Endothelial cell (in vitro differentiated cells): ENCODE results near the gene QSOX1. TPM values are rescaled to one million over a fixed set of nuclear protein-coding genes. Genes with fewer than 3 reads are reported as not detected.

Source experiments
- DNase-seq: peaks from one replicate; pipeline ENCODE4 v3.0.0; 2021; ENCODE audit warnings: low spot score
- H3K27ac Mint-ChIP-seq: one replicate; pipeline ENCODE4 v1.8.0; 2021; ENCODE audit warnings: mixed read lengths, inconsistent platforms; ENCODE audit not compliant: unreplicated experiment
- H3K27me3 Mint-ChIP-seq: one replicate; pipeline ENCODE4 v1.8.0; 2021; ENCODE audit warnings: mild to moderate bottlenecking, moderate library complexity, mixed read lengths, inconsistent platforms; ENCODE audit not compliant: unreplicated experiment
- H3K36me3 Mint-ChIP-seq: one replicate; pipeline ENCODE4 v1.8.0; 2021; ENCODE audit warnings: mild to moderate bottlenecking, low read depth, mixed read lengths, inconsistent platforms; ENCODE audit not compliant: unreplicated experiment
- H3K4me1 Mint-ChIP-seq: one replicate; pipeline ENCODE4 v1.8.0; 2021; ENCODE audit warnings: mild to moderate bottlenecking, mixed read lengths, inconsistent platforms; ENCODE audit not compliant: unreplicated experiment
- H3K4me3 Mint-ChIP-seq: one replicate; pipeline ENCODE4 v1.8.0; 2021; ENCODE audit warnings: mild to moderate bottlenecking, mixed read lengths, inconsistent platforms; ENCODE audit not compliant: unreplicated experiment
- H3K9me3 Mint-ChIP-seq: one replicate; pipeline ENCODE4 v1.8.0; 2021; ENCODE audit warnings: mixed read lengths, inconsistent platforms; ENCODE audit not compliant: unreplicated experiment
- total RNA-seq: library from RNA; stranded (reverse); fragmentation: NEBNext Ultra II Directional; extraction: Animal tissue kit (Norgen Biotek cat#: 25700); gene quantifications from one replicate; pipeline ENCODE4 v1.2.1, GENCODE V29; 2021; ENCODE audit not compliant: unreplicated experiment
- TF ChIP-seq, protein P1 (sequence below): fragments of 200-600 bp; sonication (generic); IDR thresholded peaks from one replicate; pipeline ENCODE4 v1.5.0; 2021; ENCODE audit warnings: antibody characterized with exemption; ENCODE audit not compliant: unreplicated experiment

Gene QSOX1
- total RNA-seq, 1 donor from 2014 or later: 199 TPM

DNA sequence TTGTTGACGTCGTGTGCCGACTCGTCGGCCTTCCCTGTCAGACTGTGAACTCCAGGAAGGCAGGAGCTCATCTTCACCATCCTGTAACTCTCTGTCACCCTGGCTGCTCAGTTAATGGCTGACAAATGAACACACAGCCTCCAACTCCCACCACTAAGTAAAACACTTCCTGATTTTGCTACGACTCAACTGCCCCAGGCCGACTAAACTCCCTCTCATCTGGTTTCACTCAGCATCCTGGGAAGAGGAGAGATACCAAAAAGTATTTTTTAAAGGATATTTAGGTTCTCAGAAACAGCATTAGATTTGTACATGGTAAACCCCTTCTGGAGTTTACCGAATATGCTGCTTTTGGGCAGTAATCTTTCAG, 57.2 kb downstream of the QSOX1 start:
- H3K36me3 Mint-ChIP-seq: no peaks in the 10 kb centered on the region

DNA sequence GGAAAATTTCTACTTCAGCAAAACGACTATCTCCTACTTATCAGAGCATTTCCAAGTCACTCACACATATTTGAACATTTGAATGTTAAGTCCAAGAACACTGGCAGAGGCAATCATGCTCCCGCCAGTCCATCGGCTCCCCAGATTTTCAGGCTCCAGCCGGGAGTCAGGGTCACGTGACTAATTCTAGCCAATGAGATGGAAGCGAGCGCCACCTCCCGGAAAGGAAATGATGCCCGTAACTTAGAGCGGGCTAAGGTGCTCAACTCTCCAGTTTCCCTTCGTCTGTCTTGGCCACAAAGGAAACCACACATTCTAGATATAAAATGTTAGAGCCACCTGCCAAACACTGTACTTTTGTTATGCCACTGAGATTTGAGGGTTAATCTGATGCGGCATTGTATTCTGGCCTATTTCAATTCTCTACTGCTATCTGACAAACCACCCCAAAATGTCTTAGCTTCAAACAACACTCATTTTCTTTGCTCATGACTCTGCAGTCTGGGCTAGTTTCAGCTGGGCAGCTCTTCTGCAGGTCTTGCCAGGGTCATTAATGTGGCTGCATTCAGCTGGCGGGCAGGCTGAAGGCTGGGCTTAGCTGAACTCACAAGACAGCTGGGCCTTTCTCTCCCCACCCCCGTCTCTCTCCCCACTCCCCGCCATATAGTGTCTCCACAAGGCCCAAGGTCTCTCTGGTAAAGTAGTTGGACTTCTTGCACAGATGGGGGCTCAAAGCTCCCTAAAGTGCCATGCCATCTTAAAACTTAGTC, 58.9 kb downstream of the QSOX1 start:
- peaks cover 16% of the 10 kb centered on the region for H3K4me1 Mint-ChIP-seq
- no peak overlapping the region for H3K27ac Mint-ChIP-seq
- no peaks in the 10 kb centered on the region for H3K36me3 Mint-ChIP-seq
- H3K27me3 Mint-ChIP-seq: peaks cover 2% of the 10 kb centered on the region
- TF ChIP-seq, protein P1, sequence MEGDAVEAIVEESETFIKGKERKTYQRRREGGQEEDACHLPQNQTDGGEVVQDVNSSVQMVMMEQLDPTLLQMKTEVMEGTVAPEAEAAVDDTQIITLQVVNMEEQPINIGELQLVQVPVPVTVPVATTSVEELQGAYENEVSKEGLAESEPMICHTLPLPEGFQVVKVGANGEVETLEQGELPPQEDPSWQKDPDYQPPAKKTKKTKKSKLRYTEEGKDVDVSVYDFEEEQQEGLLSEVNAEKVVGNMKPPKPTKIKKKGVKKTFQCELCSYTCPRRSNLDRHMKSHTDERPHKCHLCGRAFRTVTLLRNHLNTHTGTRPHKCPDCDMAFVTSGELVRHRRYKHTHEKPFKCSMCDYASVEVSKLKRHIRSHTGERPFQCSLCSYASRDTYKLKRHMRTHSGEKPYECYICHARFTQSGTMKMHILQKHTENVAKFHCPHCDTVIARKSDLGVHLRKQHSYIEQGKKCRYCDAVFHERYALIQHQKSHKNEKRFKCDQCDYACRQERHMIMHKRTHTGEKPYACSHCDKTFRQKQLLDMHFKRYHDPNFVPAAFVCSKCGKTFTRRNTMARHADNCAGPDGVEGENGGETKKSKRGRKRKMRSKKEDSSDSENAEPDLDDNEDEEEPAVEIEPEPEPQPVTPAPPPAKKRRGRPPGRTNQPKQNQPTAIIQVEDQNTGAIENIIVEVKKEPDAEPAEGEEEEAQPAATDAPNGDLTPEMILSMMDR: no peak
- peak overlapping the region; percentile 47 for H3K4me3 Mint-ChIP-seq
- no peaks in the 10 kb centered on the region for H3K9me3 Mint-ChIP-seq
- DNase-seq: no peak

More for the DNA sequence above, 57.2 kb downstream of the QSOX1 start:
- Mint-ChIP-seq H3K9me3 (no peaks in the 10 kb centered on the region), H3K4me3 (no peak overlapping the region), H3K27ac (no peak overlapping the region), H3K27me3 (peaks cover 9% of the 10 kb centered on the region), H3K4me1 (peaks cover 28% of the 10 kb centered on the region)
- TF ChIP-seq, protein P1: no peak
- no peak for DNase-seq

DNA sequence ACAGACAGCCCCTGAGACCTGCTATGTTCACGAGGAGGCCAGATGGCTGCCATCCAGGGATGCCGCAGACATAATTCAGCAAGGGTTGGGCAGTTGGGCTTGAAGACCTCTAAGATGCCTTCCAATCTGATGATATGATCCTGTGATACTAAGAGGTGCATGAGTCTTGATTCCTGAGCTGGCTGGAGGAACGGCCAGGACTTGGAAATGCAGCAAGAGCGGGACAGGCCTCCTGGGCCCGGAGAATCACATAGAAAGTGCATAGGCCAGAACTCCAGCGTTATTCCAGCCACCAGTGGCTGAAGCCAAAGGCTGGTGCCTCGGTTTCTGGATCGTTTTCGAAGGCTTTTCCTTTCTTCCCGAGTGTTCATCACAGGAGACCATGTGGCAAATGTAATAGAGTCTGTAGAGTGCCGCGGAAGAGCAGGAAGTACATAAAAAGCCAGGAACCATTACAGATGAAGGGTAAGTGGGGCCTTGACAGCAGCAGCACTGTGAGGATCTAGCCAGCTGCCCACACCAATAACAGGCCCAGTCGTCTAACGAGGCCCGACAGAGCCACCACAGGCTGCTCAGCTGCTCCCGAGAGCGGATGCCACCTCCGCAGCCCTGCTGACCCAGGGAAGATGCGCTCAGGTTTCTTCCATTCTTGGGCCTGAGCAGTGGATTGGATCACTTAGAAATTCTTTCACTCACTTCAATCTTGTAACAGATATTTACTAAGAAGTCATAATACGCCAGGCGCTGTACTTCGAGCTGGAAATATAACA, 61.4 kb downstream of the QSOX1 start:
- Mint-ChIP-seq H3K9me3 (no peaks in the 10 kb centered on the region), H3K4me3 (no peak overlapping the region), H3K36me3 (no peaks in the 10 kb centered on the region), H3K4me1 (peaks cover 7% of the 10 kb centered on the region), H3K27me3 (peaks cover 2% of the 10 kb centered on the region), H3K27ac (no peak overlapping the region)
- TF ChIP-seq, protein P1: no peak
- no peak for DNase-seq

DNA sequence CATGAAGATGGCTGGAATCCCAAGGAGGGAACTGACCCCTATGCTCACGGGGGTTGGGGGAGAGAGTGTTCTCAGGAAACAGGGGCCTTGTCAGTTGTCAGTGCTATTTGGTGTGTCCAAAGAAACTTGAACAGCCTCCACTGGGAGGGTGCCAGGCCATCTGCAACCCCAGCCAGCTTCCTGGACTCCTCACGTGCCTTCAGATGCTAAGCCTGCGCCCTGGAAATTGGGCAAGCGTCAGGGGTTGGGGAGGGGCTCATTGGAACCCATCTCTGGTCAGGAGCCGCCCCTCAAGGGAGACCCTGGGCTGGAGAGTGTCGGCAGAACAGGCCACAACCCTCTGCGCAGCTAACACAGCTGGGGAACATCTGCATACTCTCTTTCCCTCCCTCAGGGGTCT, 62.3 kb downstream of the QSOX1 start:
- no peak for DNase-seq
- Mint-ChIP-seq H3K27ac (no peak overlapping the region), H3K4me1 (peaks cover 2% of the 10 kb centered on the region), H3K4me3 (no peak overlapping the region), H3K27me3 (peaks cover 2% of the 10 kb centered on the region), H3K9me3 (no peaks in the 10 kb centered on the region), H3K36me3 (no peaks in the 10 kb centered on the region)
- TF ChIP-seq, protein P1: no peak
